GM19193 (cell line): Measurements from ENCODE around the gene INTS11.

ENCODE experiments used
- POLR2A ChIP-seq: IDR thresholded peaks from 4 replicates; pipeline ENCODE4 v1.6.1; 2011; ENCODE audit not compliant: insufficient read depth, insufficient read length; ENCODE audit errors: extremely low read depth

The INTS11 gene

DNA sequence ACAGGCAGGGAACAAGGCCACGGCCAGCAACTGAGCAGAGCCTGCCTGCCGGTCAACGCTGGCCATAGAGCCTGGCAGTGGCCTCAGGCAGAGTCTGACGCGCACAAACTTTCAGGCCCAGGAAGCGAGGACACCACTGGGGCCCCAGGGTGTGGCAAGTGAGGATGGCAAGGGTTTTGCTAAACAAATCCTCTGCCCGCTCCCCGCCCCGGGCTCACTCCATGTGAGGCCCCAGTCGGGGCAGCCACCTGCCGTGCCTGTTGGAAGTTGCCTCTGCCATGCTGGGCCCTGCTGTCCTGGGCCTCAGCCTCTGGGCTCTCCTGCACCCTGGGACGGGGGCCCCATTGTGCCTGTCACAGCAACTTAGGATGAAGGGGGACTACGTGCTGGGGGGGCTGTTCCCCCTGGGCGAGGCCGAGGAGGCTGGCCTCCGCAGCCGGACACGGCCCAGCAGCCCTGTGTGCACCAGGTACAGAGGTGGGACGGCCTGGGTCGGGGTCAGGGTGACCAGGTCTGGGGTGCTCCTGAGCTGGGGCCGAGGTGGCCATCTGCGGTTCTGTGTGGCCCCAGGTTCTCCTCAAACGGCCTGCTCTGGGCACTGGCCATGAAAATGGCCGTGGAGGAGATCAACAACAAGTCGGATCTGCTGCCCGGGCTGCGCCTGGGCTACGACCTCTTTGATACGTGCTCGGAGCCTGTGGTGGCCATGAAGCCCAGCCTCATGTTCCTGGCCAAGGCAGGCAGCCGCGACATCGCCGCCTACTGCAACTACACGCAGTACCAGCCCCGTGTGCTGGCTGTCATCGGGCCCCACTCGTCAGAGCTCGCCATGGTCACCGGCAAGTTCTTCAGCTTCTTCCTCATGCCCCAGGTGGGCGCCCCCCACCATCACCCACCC lies 6.9 kb upstream of the INTS11 start, which contains the start of gene TAS1R3:
Gene TAS1R3 (plus strand): TSS at position 213 of the 898 bp plus-strand sequence. CDS start 66 bp downstream, at position 279.
- TF ChIP-seq POLR2A = no peak

DNA sequence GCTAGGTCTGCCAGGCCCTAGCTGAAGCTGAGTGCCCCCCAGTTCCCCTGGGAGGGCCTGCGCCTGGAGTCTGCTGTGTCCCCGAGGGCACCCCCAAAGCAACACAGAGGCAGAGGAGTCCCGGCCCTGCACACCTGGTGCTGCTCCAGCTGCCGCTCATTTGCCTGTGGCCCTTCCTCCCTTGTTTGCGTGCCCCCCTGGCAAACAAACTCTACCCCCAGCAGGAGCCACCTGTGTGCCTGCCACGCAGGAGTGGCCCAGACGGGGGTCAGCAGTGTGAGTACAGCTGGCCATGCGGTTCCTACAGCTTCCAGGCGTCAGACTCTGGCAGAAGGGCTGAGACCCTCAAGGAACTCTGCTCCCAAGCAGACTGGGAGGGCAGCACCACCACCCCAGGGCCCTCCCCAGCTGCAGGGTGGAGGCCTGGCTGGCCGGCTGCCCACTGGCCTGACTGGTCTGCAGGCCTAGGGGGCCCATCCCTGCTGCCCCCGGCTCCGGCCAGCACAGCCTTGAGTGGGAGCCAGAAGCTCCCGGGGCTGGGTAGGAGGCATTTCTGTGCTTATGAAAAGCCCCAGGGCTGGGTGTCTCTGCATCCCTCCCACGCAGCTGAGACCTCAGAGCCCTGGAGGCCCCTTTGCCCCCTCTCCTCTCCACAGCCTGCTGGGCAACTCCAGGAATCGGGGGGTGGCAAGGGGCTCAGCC lies 6.1 kb upstream of the INTS11 start:
- no peak for TF ChIP-seq POLR2A

DNA sequence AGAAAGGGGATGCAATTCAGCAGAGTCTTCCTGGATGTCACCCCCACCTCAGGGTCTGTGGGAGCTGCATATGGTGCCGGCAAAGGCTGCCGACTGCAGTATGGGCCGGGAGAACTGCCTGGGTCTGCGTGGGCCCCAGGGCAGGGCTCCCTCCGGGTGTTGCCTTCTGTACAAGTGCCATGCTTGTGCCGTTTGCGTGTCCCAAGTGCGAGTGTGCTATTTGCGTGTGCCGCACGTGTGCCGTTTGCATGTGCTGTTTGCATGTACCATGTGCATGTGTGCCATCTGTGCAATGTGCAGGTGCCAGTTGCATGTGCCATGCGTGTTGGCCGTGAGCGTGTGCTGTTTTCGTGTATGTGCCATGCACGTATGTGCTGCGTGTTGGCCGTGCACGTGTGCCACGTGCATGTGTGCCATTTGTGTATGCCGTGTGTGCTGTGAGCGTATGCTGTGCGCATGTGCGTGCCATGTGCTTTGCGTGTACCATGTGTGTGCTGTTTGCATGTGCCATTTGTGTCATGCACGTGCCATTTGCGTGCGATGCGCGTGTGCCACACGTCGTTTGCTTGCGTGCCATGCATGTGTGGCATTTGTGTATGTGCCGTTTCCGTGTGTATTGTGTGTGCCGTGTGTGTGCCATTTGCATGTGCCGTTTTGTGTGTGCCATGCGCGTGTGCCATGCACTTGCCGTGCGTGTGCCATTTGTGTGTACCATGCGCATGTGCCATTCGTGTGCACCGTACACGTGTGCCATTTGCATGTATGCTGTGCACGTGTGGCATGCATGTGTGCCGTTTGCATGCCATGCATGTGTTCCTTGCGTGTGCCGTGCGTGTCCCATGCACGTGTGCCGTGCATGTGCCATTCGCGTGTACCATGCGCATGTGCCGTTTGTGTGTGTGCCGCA lies 5.1 kb upstream of the INTS11 start:
- TF ChIP-seq POLR2A = no peak

DNA sequence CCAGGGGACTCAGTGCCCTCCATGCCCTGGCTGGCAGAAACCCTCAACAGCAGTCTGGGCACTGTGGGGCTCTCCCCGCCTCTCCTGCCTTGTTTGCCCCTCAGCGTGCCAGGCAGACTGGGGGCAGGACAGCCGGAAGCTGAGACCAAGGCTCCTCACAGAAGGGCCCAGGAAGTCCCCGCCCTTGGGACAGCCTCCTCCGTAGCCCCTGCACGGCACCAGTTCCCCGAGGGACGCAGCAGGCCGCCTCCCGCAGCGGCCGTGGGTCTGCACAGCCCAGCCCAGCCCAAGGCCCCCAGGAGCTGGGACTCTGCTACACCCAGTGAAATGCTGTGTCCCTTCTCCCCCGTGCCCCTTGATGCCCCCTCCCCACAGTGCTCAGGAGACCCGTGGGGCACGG lies 3.8 kb upstream of the INTS11 start:
- TF ChIP-seq POLR2A = no peak

DNA sequence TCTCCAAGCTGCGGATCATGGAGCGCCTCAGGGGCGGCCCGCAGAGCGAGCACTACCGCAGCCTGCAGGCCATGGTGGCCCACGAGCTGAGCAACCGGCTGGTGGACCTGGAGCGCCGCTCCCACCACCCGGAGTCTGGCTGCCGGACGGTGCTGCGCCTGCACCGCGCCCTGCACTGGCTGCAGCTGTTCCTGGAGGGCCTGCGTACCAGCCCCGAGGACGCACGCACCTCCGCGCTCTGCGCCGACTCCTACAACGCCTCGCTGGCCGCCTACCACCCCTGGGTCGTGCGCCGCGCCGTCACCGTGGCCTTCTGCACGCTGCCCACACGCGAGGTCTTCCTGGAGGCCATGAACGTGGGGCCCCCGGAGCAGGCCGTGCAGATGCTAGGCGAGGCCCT lies 2.8 kb upstream of the INTS11 start:
- no peak for TF ChIP-seq POLR2A

DNA sequence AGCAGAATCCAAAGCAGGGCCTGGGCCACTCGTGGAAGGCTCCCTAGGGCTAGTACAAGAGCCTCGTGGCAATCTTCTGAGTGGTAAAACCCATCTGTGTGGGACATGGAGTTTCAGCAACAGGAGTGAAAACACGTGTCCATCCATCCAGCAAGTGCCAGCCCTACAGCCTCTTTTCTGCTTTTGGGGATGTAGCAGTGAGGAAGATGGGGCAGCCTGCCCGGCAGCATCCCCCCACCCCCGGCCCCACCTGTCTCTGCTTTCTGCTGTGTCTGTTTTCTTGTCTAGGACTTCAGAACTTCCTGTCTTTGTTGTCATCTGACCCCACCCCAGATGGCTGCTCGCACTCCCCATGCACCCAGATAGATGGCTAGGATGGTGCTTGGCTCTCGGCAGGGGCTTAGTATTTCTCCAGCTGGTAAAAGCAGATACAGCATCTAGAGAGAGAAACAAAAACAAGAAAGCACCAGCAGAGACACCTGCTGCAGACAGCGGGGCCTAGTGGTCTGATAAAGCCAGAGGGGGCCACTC lies 1.7 kb upstream of the INTS11 start:
- TF ChIP-seq POLR2A = no peak

DNA sequence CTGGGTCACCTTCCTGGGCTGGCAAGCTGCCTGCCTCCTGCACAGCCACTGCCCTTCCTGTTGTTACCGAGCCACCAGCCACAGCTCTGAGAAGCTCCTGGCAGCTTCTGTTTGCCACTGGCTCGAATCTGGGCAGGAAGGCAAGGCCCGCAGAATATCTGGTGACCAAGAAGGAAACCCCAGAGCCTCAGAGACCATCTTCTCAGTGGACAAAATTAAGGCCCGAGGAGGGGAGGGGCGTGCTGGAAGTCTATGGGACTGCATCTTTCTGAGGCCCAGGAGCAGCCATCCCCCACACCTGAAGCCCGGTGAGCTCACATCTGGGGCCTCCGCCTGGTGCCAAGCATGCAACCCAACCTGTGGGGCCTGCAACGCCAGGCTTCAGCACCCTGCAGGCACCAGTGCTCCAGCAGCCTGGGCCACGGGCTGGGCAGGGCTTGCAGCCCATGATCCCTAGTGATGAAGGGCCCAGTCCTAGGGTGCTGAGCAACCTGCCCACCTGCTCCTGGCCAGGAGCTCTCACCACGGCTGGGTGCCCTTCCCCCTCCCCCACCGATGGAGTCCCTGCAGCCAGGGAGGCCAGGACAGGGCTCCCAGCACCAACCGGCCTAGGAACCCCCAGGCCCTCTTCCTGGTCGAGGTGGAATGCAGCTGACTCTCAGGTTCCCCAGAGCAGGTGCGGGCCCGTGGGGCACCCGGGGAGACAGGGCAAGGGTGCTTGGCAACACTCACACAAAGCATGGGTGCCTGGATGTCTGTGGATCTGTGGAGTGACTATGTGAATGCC lies 1.0 kb upstream of the INTS11 start:
- no peak for TF ChIP-seq POLR2A

DNA sequence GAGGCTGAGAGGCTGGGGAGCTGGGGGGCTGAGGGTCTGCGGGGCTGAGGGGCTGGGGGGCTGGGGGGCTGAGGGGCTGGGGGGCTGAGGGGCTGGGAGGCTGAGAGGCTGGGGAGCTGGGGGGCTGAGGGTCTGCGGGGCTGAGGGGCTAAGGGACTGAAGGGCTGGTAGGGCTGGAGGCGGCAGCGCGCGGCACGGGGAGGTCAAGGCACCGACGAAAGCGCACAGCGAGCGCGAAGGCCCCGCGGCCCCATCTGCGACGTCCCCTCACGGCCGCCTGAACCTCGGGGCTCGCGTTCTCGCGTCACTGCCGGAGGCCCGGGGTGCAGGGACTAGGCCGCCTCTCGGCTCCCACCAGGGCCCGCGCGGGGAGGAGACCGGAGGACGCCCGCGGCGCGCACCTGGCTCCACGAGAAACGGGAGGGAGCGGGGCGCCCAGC lies 356 bp downstream of the INTS11 start:
- TF ChIP-seq POLR2A = no peak

DNA sequence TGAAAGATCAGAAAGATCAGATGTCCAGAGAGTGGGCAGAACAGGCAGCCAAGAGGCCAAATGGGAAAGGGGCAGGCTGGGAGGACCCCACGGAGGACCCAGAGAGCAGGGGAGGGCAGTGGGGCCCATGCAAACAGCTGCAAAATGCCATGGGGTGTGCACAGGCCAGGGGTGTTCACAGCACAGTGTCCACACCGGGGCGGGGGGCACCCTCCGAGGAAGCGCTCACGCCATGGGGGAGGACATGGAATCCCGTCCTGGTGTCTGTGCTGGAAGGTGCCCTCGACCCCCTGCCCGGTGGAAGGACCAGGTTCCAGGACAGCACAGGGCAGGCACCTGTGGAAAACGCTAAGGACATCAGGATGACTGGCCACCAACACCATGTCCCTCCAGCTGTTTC lies 1.5 kb downstream of the INTS11 start:
- no peak for TF ChIP-seq POLR2A

DNA sequence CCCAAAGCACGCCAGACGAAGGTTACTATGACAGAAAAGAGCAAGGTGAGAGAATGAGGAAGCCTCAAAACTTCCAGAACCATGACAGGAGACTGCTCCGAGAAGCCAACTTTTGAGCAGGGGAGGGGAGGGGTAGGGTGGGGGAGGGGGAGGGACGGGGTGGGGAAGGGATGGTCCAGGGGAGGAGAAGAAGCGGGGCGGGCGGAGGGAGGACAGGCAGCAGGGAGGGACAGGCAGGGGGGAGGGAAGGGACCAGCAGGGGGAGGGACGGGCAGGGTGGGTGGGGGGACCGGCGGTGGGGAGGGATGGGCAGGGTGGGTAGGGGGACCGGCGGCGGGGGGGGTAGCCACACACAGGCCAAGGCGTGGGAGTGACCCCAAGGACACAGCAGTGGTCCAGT lies 2.0 kb downstream of the INTS11 start:
- no peak for TF ChIP-seq POLR2A

DNA sequence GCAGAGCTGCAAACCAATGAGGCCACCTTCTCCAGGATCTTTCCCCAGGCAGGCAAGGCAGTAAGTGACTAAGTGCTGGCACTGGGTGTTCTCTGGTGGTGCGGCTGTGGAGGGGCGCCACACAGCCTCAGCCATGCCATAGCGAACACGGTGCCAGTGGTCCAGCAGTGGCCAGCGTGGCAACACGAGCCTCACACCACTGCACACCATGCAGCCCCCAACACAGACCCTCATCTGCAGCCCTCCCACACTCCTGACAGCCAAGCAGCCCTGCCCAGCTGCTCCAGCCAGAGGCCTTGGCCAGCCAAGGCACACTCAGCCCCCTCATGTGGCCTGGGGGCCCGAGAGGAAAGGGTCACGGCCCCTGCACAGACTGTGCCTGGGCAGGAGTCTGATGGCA lies 3.0 kb downstream of the INTS11 start:
- TF ChIP-seq POLR2A = no peak

DNA sequence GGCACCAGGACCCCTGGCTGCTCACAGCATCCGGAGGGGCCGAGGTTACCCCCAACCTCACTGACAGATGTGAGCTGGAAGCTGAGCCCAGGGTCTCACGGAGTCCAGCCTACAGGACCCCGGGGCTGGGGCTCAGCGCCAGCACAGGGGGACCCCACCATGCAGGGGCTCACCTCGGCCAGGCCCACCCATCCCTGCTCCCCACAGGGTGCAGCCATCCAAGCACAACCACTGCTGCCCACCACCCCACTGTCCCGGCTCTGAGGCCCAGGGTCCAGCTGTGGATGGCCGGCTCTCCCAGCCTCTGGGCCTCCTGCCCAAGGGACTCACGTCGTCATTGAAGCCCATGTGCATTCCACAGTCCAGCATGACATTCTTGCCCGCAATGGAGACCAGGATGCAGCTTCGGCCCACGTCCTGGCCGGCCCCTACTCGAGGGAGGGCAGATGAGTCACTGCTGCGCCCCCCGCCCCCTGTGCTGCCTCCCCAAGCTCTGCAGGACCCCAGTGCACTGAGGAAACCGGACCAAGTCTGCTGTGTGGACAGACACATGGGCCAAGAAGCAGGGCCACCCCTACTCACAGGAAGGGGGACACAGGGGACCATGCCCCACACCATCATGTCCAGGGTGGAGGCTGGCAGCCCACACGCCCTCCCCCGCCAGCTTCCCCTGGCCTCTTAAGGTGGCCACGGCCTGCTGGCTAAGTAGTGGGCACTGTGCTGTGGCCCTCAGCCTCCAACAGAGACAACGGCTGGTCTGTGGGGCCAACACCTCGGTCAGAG lies 3.6 kb downstream of the INTS11 start:
- no peak for TF ChIP-seq POLR2A

DNA sequence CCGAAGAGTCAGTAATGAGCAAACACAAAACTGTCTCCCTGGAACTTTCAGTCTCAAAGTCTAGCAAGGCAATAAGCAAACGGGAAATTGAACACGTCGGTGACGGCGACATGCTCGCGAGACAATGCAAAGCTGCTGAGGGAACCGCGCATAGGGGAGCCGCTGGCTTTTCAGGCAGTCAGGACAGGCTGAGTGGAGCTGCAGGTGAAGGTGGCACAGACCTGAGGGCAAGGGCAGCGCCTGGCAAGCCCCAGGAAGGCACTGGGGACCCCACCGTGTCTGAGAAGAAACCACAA lies 4.9 kb downstream of the INTS11 start:
- TF ChIP-seq POLR2A = no peak
